HG03066 (cell line): Measurements from ENCODE around the gene C20orf144.
"Not testable (repeated sequence)": the region's sequence is repeated elsewhere in the genome, so short reads cannot be mapped to it uniquely, and the experiment has no call there.

Experiments
- ATAC-seq: cut with Tn5 transposase; IDR thresholded peaks from one replicate; pipeline ENCODE4 v1.9.1; 2021; ENCODE audit warnings: low read depth; ENCODE audit not compliant: unreplicated experiment

The C20orf144 gene

DNA sequence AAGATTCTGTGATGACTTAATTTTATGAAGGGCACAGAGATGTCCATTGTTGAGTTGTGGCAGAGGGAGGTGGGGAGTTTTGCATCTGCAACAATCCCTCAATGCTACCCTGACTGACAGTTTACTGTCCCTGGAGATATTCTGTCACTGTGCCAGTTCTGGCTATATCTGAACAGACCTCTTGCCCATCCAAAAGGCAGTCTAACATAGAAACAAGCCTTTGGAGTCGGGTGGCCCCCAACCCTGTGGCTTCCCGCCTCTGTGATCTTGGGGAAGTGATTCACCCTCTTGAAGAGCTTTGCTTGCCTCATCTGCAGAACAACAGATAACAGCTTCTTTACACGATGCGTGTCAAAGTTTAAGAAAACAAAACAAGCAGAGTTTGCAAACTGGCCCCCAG lies 27.8 kb downstream of the C20orf144 start:
- no peak for ATAC-seq

DNA sequence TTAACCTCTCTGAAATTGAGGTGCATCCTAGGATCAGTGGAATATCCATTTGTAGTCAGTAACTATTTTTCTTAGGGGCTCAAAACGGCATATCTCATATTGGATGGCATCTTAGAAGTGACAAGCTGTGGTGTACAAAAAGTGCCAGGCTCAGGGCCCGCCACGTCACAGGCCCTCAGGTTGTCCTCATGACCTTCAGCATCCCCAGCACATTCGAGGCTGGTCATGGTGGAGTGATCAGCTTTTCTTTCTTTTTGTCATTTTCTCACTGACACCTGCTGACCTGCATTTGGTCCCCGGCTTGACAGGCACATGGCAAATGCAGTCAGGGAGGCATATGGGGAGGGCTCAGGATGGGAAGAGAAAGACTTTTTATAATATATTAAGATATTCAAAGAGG lies 31.2 kb downstream of the C20orf144 start:
- no peak for ATAC-seq

DNA sequence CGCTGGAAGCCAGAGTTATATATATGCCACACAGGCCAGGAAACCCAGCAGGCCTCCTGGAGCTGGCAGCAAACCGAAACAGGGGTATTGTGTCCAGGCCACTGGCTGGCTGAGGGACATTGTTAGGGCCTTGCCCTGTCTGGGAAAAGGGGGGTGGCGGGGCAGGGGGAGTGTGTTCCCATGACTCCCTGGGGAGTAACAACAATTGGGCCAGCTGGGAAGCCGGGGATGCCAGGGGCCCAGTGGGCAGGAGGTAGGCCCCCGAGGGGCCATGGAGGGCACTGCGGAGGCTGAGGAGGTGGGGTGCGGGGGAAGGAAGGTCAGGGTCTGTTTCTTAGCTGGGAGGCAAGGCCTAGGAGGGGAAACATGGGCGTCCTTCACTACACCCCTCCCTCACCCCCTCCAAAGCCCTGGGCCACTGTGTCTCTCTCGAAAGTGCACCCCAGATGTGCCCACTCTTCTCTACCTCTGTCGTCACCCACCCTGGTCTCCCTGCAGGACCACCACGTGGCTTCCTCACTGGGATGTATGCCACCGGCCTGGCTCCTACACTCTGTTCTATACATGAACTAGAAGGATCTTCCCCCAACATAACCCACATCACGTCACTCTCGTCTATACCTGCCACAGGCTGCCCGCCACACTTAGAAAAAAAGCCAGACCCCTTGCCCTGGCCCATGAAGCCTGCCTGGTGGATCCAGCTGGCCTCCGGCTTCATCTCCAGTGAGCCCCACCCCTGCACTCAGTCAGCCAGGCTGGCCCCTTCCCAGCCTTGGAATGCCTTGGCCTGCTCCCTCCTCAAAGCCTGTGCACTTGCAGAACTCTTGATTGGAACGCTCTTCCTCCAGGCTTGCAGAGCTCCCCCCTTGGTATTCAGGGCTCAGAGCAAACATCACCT lies 31.9 kb downstream of the C20orf144 start:
- no peak for ATAC-seq

DNA sequence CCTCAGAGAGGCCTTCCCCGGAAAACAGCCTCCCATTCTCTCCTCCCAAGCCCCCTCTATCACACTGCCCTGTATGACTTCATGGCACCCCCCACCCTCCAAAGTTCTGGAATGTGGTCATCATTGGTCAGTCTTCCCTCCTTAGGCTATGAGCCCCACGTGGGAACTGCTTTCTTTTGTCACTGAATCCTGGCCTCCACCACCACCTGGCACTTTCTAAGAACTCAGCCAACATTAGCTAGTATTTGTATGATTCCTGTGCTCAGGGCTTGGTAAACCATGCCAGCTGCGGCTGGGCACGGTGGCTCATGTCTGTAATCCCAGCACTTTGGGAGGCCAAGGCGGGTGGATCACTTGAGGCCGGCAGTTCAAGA lies 32.5 kb downstream of the C20orf144 start:
- no peak for ATAC-seq

DNA sequence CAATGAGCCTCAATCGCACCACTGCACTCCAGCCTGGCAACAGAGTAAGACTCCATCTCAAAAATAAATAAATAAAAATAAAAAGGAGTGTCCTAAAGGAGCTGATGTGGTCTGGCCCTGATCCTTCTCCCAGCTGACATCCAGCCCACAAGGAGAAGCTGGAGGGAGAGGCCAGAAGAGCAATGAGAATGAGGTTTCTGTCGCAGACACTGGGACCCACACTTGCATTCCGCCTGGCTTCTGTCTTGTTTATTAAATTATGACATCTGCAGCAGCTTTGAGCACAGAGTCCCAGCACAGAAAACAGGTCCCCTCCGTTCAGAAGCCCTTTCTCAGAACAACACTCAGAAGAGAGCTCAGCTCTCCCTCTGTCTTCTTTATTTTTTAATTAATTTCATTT lies 34.3 kb downstream of the C20orf144 start:
- no peak for ATAC-seq

DNA sequence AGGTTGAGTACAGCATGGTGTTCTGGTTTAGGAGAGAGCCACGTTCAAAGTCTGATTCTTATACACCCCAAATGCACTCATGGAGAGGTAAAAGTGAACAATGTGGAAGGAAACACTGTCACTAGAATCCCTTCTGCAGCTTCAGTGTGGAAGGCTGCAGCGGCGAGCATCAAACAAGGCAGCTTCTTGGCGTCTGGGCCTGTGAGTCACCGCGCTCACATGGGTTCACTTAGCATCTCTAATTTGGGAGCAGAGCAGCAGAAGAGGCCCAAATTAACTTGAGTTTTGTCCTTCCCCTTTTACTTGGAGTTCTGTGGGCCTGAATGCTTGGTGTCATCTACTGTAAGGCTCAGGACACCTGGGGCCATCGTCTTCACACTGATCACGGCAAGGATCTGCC lies 35.0 kb downstream of the C20orf144 start:
- ATAC-seq = no peak

DNA sequence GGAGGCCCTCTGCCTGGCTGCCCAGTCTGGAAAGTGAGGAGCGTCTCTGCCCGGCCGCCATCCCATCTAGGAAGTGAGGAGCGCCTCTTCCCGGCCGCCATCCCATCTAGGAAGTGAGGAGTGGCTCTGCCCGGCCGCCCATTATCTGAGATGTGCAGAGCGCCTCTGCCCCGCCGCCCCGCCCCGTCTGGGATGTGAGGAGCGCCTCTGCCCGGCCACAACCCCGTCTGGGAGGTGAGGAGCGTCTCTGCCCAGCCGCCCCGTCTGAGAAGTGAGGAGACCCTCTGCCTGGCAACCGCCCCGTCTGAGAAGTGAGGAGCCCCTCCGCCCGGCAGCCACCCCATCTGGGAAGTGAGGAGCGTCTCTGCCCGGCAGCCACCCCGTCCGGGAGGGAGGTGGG lies 36.8 kb downstream of the C20orf144 start:
- ATAC-seq = not testable (repeated sequence)

DNA sequence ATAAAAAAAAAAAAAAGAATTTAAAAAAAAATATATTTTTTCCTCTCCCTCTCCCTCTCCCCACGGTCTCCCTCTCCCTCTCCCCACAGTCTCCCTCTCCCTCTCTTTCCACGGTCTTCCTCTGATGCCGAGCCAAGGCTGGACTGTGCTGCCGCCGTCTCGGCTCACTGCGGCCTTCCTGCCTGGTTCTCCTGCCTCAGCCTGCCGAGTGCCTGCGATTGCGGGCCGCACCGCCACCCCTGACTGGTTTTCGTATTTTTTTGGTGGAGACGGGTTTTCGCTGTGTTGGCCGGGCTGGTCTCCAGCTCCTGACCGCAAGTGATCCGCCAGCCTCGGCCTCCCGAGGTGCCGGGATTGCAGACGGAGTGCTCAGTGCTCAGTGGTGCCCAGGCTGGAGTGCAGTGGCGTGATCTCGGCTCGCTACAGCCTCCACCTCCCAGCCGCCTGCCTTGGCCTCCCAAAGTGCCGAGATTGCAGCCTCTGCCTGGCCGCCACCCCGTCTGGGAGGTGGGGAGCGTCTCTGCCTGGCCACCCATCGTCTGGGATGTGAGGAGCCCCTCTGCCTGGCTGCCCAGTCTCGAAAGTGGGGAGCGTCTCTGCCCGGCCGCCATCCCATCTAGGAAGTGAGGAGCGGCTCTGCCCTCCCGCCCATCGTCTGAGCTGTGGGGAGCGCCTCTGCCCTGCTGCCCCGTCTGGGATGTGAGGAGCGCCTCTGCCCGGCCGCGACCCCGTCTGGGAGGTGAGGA lies 38.7 kb downstream of the C20orf144 start:
- ATAC-seq = not testable (repeated sequence)

DNA sequence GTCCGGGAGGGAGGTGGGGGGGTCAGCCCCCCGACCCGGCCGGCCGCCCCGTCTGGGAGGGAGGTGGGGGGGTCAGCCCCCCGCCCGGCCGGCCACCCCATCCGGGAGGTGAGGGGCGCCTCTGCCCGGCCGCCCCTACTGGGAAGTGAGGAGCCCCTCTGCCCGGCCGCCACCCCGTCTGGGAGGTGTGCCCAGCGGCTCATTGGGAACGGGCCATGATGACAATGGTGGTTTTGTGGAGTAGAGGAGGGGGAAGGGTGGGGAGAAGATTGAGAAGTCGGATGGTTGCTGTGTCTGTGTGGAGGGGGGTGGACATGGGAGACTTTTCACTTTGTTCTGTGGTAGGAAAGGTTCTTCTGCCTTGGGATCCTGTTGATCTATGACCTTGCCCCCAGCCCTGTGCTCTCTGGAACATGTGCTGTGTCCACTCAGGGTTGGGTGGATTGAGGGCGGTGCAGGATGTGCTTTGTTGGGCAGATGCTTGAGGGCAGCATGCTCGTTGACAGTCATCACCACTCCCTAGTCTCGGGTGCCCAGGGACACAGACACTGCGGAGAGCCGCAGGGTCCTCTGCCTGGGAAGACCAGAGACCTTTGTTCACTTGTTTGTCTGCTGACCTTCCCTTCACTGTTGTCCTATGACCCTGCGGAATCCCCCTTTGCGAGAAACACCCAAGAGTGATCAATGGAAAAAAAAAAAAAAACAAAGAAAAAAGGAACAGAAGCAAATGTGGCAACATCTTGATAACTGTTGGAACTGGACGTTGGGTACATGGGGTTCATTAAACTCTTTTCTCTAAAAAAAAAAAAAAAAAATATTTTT lies 39.7 kb downstream of the C20orf144 start:
- ATAC-seq = no peak

DNA sequence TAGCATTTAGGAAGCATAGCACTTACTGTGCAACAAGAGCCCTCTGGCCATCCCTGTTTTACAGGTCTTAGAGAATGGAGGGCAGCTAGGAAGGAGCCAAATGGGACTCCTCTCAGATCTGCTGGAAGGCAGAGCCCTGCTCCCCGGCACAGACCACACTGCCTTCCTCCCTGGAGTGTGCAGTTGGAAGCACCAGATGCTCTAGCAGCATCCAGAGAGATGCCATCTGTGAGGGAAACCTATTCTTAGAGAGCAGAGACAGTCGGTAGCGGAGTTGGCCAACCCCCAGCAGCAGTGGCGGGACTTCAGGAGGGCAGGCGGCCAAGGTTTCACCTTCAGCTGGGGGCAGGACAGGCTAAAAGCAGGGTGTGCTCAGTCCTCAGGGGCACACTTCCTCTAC lies 40.7 kb downstream of the C20orf144 start:
- no peak for ATAC-seq

DNA sequence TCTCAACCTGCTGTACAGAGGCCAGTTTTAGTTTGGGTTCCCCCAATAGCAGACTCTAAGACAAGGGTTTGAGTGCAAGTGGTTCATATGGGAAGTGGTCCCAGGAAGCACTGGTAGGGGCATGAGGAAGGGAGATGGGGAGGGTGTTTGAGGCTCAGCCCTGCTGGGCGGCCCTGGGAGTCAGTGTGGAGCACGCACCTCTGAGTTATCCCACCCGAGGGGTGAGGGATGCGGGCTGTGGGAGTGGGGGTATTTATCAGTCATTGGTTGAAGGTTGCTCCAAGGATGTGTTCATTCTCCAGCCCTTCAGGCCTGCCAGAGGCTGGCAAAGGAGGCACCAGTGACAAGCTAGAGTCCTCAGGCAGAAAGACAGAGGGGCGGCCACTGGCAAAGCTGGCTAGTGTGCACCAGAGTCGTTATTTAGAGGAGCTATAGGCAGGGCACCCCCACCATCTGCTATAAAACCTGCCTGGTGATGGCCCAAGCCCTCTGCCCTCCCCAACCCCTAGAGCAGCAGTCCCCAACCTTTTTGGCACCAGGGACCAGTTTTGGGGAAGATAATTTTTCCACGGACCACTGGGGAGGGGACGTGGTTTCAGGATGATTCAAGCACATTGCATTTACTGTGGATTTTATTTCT lies 41.5 kb downstream of the C20orf144 start:
- no peak for ATAC-seq

DNA sequence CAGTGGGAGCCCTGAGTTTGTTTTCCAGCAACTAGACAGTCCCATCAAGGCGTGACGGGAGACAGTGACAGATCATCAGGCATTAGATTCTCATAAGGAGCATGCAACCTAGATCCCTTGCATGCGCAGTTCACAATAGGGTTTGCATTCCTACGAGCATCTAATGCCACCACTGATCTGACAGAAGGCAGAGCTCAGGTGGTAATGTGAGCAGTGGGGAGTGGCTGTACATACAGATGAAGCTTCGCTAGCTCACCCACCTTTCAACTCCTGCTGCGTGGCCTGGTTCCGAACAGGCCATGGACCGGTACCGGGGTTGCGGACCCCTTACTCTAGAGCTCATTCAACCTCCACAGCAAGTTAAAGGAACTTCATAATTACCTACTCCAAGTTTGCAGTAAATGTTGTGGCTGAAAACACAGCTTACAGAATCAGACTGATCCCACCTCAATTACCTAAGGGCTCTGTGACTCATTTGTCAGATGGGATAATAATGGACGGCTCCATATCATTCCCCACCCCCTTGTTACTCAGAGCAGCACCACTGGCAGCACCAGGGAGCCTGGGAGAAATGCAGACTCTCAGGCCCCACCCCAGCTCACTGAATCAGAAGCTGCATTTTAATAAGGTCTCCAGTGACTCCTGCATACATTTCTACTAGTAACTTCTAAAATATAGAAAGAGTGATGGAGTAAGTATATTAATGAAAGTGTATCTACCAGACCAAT lies 42.2 kb downstream of the C20orf144 start:
- ATAC-seq = no peak

DNA sequence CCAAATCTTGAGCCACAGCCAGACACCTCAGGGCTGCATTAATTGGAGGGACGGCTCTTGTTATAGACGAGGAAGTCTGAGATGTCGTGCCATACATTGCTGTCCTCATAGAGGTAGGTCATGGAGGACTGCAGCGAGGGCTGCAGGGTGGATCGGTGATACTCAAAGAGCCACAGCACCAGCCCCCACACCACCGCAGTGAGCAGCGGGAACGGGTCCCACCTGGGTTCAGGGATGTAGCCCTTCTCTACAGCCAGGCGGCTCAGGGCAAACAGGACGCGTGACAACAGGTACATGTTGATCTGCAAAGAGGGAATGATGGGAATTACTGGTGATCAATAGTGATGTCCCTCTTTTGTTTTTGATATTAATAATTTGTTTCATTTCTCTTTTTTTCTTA lies 45.5 kb downstream of the C20orf144 start:
- no peak for ATAC-seq

DNA sequence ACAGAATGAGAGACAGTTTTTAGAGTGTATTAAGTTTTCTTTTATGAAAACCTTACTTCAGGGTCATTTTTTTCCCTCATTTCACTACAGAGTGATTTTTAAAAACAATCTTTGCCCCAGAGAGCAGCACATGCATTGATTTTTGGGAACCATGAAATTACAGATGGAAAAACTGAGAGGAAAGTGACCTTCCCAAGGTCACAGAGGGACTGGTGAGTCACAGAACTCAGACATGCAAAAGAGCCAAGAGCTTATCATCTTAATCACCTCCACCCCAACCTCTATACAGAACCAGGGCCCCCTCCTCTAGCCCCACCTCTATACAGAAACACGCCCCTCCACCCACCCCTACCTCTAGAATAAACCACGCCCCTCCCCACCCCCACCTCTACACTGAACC lies 47.3 kb downstream of the C20orf144 start:
- ATAC-seq = no peak

DNA sequence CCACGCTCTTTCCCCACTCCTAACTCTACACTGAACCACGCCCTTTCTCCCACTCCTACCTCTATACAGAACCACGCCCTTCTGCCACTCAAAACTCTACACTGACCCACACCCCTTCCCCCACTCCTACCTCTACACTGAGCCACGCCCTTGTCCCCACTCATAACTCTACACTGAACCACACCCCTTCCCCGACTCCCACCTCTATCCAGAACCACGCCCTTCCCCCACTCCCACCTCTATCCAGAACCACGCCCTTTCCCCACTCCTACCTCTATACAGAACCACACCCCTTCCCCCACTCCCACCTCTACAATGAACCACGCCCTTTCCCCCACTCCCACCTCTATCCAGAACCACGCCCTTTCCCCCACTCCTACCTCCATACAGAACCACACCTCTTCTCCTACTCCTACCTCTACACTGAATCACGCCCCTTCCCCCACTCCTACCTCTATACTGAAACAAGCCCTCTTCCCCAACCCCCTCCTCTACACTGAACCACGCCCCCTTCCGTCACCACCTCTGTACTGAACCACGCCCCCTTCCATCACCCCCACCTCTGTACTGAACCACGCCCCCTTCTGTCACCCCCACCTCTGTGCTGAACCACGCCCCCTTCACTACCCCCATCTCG lies 47.9 kb downstream of the C20orf144 start:
- ATAC-seq = no peak

DNA sequence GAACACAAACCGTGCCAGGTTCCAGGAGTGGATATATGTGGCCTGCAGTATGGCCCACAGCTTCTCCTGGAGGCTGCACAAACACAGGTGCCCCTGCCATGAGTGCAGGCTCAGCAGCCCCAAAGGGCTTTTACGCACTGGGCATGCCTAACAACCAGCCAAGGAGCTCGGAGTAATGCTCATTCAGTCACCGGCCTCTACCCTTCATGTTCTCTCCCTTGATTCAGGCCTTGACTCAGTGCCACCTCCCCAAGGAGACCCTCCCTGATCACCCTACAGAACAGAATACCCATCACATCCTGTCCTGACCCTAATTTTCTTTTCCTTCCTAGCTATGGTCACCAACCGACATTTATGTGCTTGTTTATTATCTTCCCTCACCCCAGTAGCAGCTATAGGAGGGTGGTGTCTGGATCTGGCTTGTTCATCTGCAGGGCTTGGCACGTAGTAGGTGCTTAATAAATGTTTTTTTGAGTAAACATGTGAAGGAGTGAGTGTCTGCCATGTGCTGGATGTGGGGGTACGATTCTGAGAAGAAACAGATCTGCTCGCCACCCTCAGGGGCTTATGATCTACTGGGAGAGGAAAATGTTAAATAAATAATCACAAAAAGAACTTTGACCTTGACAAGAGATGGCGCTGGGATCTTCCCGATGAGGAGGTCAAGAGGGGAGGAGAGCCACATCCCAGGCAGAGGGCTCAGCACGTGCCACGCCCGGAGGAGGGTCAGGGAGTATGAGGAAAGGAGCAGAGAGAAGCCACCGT lies 48.7 kb downstream of the C20orf144 start:
- no peak for ATAC-seq

DNA sequence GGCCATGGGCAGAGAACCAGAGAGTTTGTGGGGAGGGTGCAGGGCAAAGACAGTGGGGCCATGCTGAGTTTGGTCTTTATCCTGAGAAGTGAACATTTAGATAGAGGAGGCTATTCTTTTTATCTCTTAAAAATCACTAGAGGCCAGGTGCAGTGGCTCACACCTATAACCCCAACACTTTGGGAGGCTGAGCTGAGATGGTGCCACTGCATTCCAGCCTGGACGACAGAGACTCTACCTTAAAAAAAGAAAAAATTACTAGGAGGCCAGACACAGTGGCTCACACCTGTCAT lies 49.3 kb downstream of the C20orf144 start:
- no peak for ATAC-seq
